Activated naive CD8-positive, alpha-beta T cell (primary cell): Measurements from ENCODE around the gene SRP68.
A peak's percentile ranks its signal among the peaks of the same experiment; 100 is the strongest.
"Not testable (repeated sequence)": the region's sequence is repeated elsewhere in the genome, so short reads cannot be mapped to it uniquely, and the experiment has no call there.

Experiments used
- H3K27ac Mint-ChIP-seq: one replicate; pipeline ENCODE4 v1.8.0; 2021; ENCODE audit warnings: mixed read lengths
- H3K27me3 Mint-ChIP-seq: one replicate; pipeline ENCODE4 v1.8.0; 2021; ENCODE audit warnings: mixed read lengths
- H3K36me3 Mint-ChIP-seq: one replicate; pipeline ENCODE4 v1.8.0; 2021; ENCODE audit warnings: mixed read lengths
- H3K4me1 Mint-ChIP-seq: one replicate; pipeline ENCODE4 v1.8.0; 2021; ENCODE audit warnings: low read depth, mixed read lengths
- H3K4me3 Mint-ChIP-seq: one replicate; pipeline ENCODE4 v1.8.0; 2021; ENCODE audit warnings: mild to moderate bottlenecking, mixed read lengths
- H3K9me3 Mint-ChIP-seq: one replicate; pipeline ENCODE4 v1.8.0; 2021; ENCODE audit warnings: low read depth, mixed read lengths

SRP68 gene

DNA sequence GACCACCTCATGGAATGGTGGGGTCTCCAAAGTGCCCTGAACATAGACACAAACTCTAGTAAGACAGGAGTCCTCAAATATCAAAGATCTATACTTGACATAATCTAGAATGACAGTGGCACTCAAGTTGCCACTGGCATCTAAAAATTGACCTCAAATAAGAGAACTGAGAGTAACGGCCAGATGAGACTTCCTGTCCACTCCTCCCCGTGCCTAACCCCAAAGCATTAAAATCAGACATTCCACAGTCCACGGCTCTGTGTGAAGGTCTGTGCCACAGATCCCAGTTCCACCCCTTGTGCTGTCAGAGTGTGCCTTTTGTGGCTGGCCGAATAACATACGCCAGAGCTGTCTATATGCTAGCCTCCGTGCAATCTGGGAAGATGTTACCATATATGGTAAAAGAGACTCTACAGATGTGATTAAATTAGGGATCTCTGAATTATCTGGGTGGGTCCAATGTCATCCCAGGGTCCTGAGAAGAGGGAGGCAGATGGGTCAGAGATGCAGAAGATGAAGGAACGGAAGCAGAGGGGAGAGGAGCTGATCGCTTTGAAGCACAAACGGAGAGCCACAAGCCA, 24.2 kb downstream of the SRP68 start:
- H3K9me3 Mint-ChIP-seq = no peaks in the 10 kb centered on the region
- H3K27ac Mint-ChIP-seq = peak overlapping the region; percentile 37
- no peak overlapping the region for H3K4me3 Mint-ChIP-seq
- H3K4me1 Mint-ChIP-seq = peaks cover 17% of the 10 kb centered on the region
- peaks cover 12% of the 10 kb centered on the region for H3K36me3 Mint-ChIP-seq
- no peaks in the 10 kb centered on the region for H3K27me3 Mint-ChIP-seq

DNA sequence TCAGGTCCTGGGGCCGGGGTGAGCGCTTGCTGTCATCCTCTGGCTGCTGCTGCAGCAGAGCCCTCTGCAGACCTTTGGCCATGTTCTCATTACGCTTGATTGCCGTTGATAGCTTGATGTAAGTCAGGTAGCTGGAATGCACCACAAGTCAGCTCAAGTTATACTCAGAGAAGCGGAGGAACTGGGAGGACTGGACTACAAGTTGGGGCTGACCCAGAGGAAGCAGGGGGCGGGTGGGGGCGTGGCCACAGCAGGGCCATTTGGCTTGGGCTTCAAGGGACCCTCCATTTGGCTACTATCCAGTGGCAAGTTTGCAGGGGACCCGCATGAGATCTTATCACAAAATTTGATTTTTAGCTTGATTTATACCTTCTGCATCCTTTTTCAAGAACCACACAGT, 26.3 kb downstream of the SRP68 start:
- H3K27ac Mint-ChIP-seq = no peak overlapping the region
- no peak overlapping the region for H3K4me3 Mint-ChIP-seq
- no peaks in the 10 kb centered on the region for H3K9me3 Mint-ChIP-seq
- H3K4me1 Mint-ChIP-seq = peaks cover 14% of the 10 kb centered on the region
- H3K27me3 Mint-ChIP-seq = no peaks in the 10 kb centered on the region
- H3K36me3 Mint-ChIP-seq = peaks cover 10% of the 10 kb centered on the region

DNA sequence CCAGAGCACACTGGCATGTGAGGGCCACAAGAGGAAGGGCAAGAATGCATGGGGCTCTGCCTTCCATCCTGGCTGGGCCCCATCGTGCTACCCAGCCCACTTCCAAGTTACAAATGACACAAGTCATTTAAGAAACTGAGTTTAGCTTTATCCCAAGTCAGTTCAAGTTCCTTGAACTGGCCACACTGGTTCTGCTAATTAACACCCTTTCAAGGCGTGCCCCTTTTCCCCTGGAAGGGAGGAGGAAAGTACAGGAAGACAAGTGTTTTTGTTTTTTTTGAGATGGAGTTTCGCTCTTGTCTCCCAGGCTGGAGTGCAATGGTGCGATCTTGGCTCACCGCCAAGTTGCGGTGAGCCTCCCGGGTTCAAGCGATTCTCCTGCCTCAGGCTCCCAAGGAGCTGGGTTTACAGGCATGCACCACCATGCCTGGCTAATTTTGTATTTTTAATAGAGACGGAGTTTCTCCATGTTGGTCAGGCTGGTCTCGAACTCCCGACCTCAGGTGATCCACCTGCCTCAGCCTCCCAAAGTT, 27.8 kb downstream of the SRP68 start:
- H3K36me3 Mint-ChIP-seq, H3K9me3 Mint-ChIP-seq: not testable (repeated sequence)
- peak overlapping the region; percentile 41 for H3K27ac Mint-ChIP-seq

DNA sequence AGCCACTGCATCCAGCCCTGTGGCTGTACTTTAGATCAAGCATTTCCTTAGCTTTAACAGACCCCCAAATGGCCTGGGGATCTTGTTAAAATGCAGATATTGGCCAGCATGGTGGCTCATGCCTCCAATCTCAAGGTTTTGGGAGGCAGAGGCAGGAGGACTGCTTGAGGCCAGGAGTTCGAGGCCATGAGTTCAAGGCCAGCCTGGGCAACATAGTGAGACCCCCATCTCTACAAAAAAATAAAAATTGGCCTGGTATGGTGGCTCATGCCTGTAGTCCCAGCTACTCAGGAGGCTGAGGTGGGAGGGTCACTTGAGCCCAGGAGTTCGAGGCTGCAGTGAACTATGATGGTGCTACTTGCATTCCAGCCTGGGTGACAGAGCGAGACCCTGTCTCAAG, 29.4 kb downstream of the SRP68 start:
- H3K9me3 Mint-ChIP-seq, H3K4me1 Mint-ChIP-seq, H3K27ac Mint-ChIP-seq, H3K27me3 Mint-ChIP-seq, H3K4me3 Mint-ChIP-seq, H3K36me3 Mint-ChIP-seq: not testable (repeated sequence)

More for the DNA sequence above, 27.8 kb downstream of the SRP68 start:
- H3K4me1 Mint-ChIP-seq, H3K27me3 Mint-ChIP-seq, H3K4me3 Mint-ChIP-seq: not testable (repeated sequence)

DNA sequence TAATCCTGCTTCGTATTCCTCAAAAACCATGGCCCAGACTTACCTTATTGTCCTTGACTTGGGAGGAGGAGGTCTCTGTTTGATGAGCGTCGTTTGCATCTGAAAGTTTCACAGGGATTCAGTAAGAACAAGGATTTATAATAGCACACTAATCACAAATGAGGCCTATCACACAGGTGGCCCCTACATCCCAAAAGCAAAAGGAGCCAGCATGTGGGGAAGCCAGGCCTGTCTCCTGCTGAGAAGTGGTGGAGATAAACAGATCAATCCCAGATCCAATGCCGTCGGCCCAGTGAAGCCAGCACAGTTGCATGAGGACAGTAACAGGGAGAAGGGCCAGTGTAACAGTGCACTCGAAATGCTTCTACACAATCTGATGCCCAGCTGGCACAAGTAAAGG, 31.9 kb downstream of the SRP68 start:
- peaks cover 19% of the 10 kb centered on the region for H3K4me1 Mint-ChIP-seq
- no peaks in the 10 kb centered on the region for H3K9me3 Mint-ChIP-seq
- H3K27me3 Mint-ChIP-seq = no peaks in the 10 kb centered on the region
- peak overlapping the region; percentile 41 for H3K27ac Mint-ChIP-seq
- H3K4me3 Mint-ChIP-seq = no peak overlapping the region
- peaks cover under 1% of the 10 kb centered on the region for H3K36me3 Mint-ChIP-seq

DNA sequence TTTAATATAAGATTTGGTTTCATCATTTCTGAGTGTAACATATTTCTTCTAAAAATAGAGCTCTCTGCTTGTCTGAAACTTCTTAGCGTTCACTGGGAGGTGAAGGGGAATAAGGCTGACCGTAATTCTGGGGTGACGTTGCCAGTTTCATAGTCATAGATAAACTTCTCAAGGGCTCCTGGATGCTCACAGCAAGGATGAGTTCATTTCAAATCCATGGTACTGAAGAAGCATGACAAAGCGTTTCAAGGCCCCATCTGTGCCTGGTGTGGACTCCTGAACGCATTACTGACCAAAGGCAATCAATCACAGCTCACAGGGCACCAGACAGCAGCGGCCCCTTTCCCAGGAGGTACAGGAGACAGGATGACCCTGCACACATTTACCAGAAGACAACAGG, 33.2 kb downstream of the SRP68 start:
- H3K9me3 Mint-ChIP-seq = no peaks in the 10 kb centered on the region
- peak overlapping the region; percentile 64 for H3K27ac Mint-ChIP-seq
- H3K36me3 Mint-ChIP-seq = no peaks in the 10 kb centered on the region
- no peak overlapping the region for H3K4me3 Mint-ChIP-seq
- no peaks in the 10 kb centered on the region for H3K27me3 Mint-ChIP-seq
- H3K4me1 Mint-ChIP-seq = peaks cover 24% of the 10 kb centered on the region

DNA sequence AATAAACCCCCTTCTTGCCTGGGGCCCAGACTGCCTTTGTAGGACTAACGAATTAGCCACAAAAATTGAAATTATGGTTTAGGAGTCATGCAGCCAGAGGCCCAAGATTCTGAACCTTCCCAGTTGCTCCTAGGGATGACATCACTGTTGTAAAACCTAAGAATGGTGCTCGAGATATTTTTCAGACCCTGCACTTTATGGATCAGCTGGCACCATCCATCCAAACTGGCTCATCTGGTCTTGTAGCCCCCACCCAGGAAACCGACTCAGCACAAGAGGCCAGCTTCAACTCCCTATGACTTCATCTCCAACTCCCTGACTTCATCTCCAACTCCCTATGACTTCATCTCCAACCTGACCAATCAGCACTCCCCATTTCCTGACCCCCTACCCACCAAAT, 34.3 kb downstream of the SRP68 start:
- Mint-ChIP-seq H3K4me3 (no peak overlapping the region), H3K9me3 (no peaks in the 10 kb centered on the region), H3K36me3 (no peaks in the 10 kb centered on the region), H3K27ac (peak overlapping the region; percentile 46), H3K4me1 (peaks cover 28% of the 10 kb centered on the region), H3K27me3 (no peaks in the 10 kb centered on the region)

DNA sequence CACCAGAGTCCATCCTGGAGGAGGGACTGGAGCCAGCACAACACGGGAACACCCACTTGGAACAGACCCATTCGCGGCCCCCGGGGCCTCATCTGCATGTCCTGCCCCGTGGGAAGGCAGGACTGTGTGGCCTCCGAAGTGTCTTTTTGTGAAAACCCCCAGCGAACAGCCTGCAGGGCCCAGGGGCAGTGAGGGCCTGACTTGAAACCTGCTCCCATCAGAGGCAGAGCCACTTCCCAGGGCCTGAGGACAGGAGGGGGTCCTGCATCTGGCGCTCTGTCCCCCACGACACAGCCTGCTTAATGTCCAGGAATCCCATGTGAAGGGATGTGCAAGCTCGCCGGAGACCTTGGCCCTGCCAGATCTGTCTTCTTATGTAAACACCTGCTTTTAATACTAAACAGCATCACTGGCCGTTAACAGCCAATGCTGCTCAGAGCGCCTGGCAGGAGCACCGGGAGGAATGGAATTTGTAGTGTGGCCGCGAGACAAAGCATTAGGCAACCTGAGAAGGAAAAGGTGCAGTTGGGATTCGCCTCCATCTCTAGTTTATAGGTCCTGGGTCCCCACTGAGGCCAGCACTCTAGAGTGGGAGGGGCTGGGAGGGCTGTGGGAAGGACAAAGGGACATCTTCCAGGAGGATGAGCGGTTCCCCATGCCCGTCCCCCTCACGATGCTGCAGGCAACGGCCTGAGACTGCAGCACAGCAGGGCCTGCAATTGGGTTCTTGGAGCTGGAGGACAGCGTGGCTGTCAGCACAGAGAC, 35.6 kb downstream of the SRP68 start:
- Mint-ChIP-seq H3K9me3 (no peaks in the 10 kb centered on the region), H3K4me1 (peaks cover 31% of the 10 kb centered on the region), H3K27ac (no peak overlapping the region), H3K4me3 (no peak overlapping the region), H3K36me3 (no peaks in the 10 kb centered on the region), H3K27me3 (no peaks in the 10 kb centered on the region)

DNA sequence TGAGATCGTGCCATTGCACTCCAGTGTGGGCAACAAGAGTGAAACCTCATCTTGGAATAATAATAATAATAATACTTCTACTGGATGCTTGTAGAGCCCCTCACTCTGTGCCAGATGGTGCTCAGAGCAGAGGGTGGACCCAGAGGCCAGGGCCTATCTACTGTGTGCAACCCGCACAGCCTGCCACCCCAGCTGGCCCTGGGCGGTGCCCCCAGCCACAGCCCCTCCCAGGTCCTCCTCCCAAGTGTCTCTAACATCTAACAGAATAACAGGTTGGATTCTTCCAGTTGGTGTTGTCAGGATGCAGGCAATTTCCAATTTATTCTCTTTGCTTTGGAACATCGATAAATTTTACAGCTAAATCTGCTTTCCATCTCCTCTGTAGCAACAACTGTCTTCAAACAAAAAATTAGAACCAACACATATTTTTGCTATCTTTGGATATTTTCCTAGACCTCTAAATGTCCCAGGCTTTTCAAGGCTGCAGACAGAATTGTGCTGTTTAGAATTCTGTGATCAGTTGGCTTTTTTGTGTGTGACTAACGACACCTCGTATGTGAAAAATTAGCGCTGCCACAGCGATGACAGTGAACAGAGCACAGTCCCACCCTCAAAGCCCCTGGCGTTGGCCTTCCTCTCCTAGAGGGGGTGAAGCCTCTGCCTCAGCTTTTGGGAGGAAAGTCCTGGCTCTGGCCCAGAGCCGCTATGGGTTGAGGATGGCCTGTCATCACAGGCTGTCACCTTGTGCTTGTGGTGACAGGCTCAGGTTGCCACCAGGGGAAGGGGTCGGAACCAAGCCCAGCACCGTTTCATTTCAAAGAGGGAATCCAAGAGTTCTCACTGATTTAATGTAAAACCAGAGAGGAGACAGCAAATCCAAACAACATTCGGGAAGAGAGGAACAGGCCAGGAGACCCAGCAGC, 37.6 kb downstream of the SRP68 start:
- Mint-ChIP-seq H3K4me3 (no peak overlapping the region), H3K27ac (no peak overlapping the region), H3K27me3 (no peaks in the 10 kb centered on the region), H3K4me1 (peaks cover 39% of the 10 kb centered on the region), H3K9me3 (no peaks in the 10 kb centered on the region), H3K36me3 (no peaks in the 10 kb centered on the region)

DNA sequence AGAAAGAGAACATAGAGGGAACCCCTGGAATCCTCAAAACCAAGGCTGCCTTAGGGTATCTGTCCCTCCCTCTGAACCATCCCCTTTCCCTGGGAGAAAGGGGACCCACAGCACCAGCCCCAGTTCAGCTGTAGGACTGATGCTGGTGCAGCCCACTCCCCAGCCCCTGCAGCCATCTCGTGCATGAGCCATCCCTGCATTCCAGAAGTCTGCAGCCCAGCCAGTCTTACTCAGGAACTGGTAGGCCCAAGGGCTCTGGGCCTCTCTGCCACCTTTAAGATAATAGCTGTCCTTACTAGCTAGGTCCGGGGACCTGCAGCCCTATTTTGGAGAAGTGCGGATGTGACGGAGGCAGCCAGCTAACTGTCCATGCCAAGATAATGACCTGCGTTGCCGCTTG, 39.2 kb downstream of the SRP68 start:
- Mint-ChIP-seq H3K36me3 (no peaks in the 10 kb centered on the region), H3K4me1 (peaks cover 49% of the 10 kb centered on the region), H3K9me3 (no peaks in the 10 kb centered on the region), H3K4me3 (no peak overlapping the region), H3K27me3 (no peaks in the 10 kb centered on the region), H3K27ac (no peak overlapping the region)

DNA sequence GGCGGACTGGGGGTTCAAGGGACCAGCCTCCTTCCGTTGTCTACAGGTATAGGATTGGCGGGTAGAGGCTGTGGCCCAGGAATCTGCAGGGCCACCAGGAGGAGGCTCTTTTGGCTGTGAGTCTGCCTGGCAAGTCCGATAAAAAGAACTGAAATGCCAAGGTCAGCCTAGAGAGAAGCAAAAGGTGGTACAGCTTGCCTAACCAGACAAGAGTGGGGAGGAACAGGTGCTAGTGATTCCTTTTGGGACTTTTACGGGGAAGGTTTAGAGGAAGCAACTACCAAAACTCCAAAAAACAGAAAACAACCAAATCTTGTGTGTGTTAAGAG, 39.6 kb downstream of the SRP68 start:
- Mint-ChIP-seq H3K9me3 (no peaks in the 10 kb centered on the region), H3K36me3 (no peaks in the 10 kb centered on the region), H3K4me1 (peaks cover 49% of the 10 kb centered on the region), H3K4me3 (no peak overlapping the region), H3K27me3 (no peaks in the 10 kb centered on the region), H3K27ac (no peak overlapping the region)

DNA sequence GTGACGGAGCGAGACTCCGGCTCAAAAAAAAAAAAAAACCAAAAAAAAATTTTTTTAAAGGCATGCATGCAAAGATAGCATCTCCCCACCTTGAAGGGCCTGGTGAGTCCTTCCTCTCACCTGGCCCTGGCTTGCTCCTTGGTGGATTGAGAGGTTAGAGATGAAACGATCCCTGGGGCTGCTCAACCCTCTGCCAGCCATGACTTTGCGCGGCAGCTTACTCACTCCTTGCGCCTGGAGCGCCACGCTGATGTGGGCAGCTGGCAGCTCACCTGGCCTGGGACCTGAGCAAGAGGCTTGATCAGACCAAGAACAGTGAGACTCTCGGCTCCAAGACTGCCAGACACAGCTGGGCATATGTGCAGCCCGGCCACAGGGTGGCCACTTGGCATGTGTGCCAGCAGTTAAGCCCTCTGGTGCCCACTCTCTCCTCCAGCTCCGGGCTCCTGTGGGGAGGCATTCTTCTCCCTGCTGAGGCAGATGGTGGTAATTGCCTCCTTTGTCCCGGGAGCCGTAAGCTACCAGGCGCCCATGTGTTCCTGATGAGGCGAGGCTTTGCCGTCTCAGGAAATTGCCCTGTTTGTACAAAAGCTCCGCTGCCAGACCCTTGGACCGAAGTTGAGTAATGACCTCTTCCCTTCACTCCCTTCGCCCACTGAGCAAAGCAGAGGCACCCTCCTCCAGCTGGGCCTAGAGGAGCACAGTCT, 40.1 kb downstream of the SRP68 start:
- Mint-ChIP-seq H3K36me3 (no peaks in the 10 kb centered on the region), H3K27ac (no peak overlapping the region), H3K9me3 (no peaks in the 10 kb centered on the region), H3K4me1 (peaks cover 48% of the 10 kb centered on the region), H3K27me3 (no peaks in the 10 kb centered on the region), H3K4me3 (no peak overlapping the region)

DNA sequence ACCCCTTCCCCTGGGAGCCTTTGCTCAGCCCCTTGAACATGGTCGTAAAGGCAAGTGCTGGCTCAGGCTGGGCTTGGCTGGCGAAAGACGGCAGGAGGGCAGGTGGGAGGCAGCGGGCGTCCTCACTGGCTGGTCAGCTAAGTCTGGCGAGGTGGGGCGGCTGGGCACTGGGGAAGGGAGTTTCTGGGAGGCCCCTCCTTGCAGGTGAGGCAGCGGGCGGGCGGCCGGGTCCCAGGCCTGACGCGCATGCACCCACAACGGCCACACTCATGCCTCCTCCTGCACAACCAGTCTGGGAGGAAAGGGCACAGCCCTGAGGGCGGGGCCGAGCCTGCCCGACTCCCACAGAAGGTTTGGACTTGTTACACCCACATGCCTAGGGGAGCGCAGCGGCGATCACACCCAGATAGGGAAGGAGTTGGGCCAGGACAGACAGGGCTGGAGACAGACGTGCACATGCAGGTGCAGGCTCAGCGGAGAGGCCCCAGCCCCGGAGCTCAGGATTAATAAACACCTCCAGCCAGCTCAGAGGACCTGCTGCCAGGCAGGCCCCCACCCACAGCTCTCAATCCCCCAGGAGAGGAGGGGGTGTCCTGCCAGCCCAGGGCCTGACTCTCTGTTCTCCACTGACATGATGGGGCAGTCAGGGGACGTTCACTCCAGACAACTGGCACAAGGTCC, 45.0 kb downstream of the SRP68 start, which contains the start of gene EVPL:
TSS of gene EVPL (minus strand) at position 148 of the 681 bp plus-strand sequence. CDS start at position 40, 108 bp downstream.
- Mint-ChIP-seq H3K4me3 (no peak within 1 kb of the TSS), H3K27ac (no peak within 1 kb of the TSS), H3K27me3 (no peaks in the 10 kb centered on the region), H3K36me3 (no peaks in the 10 kb centered on the region), H3K4me1 (peaks cover 37% of the 10 kb centered on the region), H3K9me3 (no peaks in the 10 kb centered on the region)

DNA sequence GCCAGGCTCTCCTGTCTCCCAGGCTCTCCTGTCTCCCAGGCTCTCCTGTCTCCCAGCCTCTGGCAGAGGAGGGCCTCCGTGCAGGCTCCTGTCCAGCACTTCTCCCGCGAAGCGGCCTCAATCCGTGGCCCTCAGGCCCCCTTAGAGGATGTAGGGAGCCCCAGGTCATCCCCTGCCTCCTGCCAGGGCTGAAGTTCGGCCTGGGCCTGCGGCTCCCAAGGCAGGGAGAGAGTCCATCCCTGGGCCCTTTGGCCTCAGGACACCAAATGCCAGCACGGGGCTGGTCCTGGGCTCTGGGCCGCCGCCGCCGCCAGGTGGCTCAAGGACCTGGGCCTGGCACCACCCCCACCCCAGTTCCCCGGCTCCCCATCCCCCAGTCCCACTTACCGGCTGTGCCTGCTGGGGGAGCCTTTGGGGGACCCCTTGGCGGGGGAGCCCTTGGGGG, 45.6 kb downstream of the SRP68 start:
- Mint-ChIP-seq H3K36me3 (no peaks in the 10 kb centered on the region), H3K27me3 (no peaks in the 10 kb centered on the region), H3K27ac (no peak overlapping the region), H3K4me1 (peaks cover 36% of the 10 kb centered on the region), H3K9me3 (no peaks in the 10 kb centered on the region), H3K4me3 (no peak overlapping the region)
